Measurements from ENCODE around the gene RNU1-2.
"Not testable (repeated sequence)": the region's sequence is repeated elsewhere in the genome, so short reads cannot be mapped to it uniquely, and the experiment has no call there.

The RNU1-2 gene

DNA sequence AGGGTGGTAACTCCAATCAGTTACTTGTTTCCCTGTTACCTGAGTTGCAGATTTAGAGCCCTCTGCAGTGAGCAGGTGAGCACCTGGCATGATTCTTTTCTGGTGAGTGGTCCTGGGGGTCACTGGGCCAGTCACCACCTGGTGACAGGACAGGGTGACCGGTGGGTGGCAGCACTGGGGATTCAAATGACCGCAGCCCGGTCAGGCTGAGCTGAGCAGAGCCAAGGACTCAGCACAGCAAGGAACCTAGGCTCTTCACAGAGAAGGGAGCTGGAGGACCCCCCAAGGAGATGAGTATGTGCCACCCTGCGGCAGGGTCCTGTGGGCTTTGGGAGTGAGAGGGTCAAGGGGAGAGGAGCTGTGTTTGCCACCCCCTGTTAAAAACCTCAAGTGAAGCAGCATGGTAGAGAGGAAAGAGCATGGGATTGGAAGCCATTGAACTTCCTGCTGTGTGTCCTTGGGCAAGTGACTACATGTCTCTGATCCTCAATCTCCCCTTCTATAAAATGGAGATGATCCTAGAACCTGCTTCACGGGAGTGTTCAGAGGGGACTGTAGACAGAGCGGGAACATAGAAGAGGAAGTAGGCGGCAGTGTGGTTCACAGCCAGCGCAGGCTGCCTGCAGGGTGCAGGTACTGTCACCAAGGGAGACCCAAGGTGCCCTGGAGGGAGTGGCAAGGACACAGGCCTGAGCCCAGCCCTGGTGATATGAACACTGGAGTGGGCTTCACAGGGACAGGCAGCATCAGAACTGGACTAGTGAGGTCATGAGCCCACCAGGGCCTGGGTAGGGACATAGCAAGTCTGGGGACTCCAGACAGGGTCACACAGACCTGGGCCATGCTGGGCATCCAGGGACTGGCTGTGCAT is 16.3 kb downstream of the RNU1-2 start:
- DNase-seq (ENCODE audit: low read depth), result not testable (repeated sequence)

DNA sequence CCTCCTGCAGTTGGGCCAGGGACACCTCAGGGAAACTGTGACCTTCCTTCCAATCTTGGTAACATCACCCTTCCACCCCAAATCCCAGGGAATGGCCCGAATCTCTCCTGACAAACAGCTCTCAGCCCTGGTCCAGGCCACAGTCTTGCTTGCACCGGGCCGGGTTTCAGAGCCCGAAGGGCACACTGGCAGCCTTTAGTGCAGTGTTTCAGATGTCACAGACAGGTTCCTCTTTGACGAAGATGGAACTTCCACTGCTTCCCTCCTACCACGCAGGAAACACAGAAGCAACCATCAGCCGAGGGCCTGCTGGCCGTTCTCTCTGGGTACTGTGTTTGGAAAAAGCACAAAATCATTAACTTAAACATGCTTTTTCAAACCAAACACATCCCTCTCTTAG is 17.0 kb downstream of the RNU1-2 start:
- not testable (repeated sequence) for DNase-seq (ENCODE audit: low read depth)

DNA sequence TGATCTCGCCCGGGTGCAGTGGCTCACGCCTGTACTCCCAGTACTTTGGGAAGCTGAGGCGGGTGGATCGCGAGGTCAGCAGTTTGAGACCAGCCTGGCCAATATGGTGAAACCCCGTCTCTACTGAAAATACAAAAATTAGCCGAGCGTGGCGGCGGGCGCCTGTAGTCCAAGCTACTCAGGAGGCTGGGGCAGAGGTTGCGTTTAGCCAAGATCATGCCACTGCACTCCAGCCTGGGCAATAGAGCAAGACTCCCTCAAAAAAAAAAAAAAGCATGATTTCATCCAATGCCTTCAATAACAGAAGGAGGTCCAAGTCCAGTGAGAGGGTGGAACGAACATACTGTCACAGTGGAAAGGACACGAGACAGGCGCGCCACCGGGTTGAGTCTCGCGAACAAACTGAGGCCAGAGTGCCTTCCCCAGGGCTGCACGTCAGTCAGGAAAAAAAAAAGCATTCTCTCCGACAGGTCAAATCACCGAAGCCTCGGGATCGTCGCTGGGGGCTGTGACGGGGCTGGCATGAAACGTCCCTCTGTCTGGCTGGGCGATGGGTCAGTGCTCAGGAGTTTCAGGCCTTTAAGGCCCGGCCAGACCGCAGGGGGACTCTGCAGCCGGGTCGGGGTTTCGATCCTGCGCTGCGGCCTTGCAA is 17.5 kb downstream of the RNU1-2 start:
- DNase-seq (ENCODE audit: low read depth), result no peak

GRCh38 chr1:16913833-16914662 is 18.3 kb downstream of the RNU1-2 start:
- peak; percentile 89 for DNase-seq (ENCODE audit: low read depth)

- not testable (repeated sequence) for DNase-seq (ENCODE audit: low read depth)
Measured at GRCh38 chr1:16914928-16915626, 19.3 kb downstream of the RNU1-2 start.

DNA sequence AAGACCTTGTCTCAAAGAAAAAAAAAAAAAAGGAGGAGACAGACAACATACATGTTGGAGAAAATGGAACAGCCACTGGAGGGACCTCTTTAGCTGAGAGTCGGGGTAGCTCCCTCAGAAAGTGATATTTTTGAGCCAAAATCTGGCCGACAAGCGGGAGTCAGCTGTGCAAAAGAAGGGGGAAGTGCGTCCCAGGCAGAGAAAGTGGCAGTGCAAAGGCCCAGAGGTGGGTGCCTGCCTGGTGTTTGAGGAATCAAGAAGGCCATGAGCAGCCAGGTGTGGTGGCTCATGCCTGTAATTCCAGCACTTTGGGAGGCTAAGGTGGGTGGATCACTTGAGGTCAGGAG is 19.8 kb downstream of the RNU1-2 start:
- DNase-seq (ENCODE audit: low read depth), result no peak

GRCh38 chr1:16916036-16916880 is 20.5 kb downstream of the RNU1-2 start:
- not testable (repeated sequence) for DNase-seq (ENCODE audit: low read depth)

GRCh38 chr1:16918371-16918770 is 22.6 kb downstream of the RNU1-2 start:
- no peak for DNase-seq (ENCODE audit: low read depth)

GRCh38 chr1:16918936-16919665 is 23.3 kb downstream of the RNU1-2 start:
- not testable (repeated sequence) for DNase-seq (ENCODE audit: low read depth)

DNA sequence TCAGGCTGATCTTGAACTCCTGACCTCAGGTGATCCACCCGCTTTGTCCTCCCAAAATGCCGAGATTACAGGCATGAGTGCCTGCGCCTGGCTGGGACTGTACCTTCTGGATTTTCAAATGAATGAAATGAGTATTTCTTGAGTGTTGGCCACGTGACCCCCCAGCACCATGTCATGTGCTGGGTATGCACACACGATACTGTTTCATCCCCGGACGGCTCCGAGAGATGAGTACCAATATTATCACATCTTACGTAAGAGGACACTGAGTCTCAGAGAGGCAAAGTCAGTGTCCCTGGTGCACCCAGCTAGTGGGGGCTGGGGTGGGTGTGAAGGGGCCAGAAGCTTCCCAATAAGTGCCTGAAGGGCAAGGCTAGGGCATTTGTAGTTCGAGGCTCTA is 25.2 kb downstream of the RNU1-2 start:
- DNase-seq (ENCODE audit: low read depth), result no peak

- DNase-seq (ENCODE audit: low read depth), result no peak
Measured at GRCh38 chr1:16921391-16922185, 25.8 kb downstream of the RNU1-2 start, which contains the start of gene CROCC. TSS of gene CROCC (plus strand) at chr1:16921931. CDS start at chr1:16922019, 88 bp downstream.

- DNase-seq (ENCODE audit: low read depth), result no peak
Measured at GRCh38 chr1:16922466-16922865, 26.7 kb downstream of the RNU1-2 start.

DNA sequence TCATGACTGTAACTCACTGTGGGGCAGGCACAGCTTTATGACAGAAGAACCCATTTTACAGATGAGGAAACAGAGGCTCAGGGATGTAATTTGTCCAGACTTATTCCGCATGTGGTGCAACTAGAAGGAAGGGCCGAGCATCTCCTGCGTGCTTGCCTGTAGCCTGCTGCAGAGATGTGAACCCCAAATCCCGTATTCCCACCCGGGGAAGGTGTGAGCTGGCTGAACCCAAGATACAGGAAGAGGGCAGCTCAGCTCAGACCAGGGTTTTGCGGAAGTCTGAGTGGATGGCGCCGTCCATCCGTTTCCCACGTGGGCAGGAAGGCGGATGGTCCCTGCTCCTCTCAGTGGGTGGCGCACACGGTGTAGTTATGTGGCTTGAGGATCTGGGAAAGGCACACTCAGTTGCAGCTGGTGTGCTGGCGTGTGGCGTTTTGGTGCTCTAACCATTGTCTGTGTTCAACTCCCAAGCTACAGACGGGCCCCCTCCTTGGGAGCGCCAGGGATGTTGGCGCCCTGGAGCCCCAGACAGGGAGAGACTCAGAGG is 27.2 kb downstream of the RNU1-2 start:
- no peak for DNase-seq (ENCODE audit: low read depth)

- DNase-seq (ENCODE audit: low read depth), result no peak
Measured at GRCh38 chr1:16924216-16924918, 28.6 kb downstream of the RNU1-2 start.

- no peak for DNase-seq (ENCODE audit: low read depth)
Measured at GRCh38 chr1:16924919-16925477, 29.2 kb downstream of the RNU1-2 start.

- DNase-seq (ENCODE audit: low read depth), result no peak
Measured at GRCh38 chr1:16925635-16926490, 30.1 kb downstream of the RNU1-2 start.

GRCh38 chr1:16926491-16927073 is 30.8 kb downstream of the RNU1-2 start:
- DNase-seq (ENCODE audit: low read depth), result no peak
